Measurements from ENCODE around the gene SCN8A.
"Not testable (repeated sequence)": the region's sequence is repeated elsewhere in the genome, so short reads cannot be mapped to it uniquely, and the experiment has no call there.

Gene SCN8A

DNA sequence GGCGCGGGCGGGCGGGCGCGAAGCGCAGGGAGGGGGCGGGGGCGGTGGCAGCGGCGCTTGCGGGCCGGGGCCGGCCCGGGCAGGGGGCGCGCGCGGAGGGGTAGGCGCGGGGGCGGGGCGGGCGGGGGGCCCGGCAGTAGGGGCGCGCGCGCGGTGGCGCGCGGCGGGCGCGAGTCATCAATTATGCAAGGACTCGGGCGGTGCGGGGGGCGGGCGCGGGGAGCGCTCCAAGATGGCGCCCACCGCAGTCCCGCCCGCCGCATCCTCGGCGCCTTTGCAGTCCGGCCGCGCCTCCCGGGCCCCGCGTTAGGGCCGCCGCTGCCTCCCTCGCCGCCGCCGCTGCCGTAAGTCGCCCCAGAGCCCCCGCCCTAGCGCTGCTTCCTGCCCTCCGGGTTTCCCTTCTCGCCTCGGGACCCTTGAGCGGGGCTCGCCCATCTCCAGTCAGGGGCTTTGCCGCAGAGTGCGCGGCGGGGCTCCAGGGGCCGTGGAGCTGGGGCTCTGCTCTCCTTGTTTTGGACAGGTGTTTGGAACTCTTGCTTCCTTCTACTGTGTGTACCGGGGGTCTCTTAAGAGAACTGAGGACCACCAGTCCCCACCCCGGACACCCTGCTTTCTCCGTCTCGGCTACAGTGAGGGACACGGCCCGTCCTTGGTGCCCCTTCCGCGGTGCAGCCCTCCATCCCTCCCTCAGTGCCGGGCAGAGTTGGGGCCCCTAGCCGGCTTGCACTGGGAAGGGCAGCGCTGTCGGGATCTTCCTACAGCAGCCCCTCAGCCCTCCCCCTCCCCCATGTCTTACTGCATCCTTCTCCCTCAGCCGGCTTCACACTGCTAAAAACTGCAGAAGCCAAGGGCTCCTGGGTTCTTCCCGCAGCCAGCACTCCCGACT is at the start of gene SCN8A:
TSS of gene SCN8A (plus strand) at position 218 of the 886 bp plus-strand sequence. CDS start 71,585 bp downstream, outside the sequence.
- DNase-seq (ENCODE audit: low read depth in 2 of 2, low spot score in 1 of 2) = peak in 1 of 2 donors; percentile 21

DNA sequence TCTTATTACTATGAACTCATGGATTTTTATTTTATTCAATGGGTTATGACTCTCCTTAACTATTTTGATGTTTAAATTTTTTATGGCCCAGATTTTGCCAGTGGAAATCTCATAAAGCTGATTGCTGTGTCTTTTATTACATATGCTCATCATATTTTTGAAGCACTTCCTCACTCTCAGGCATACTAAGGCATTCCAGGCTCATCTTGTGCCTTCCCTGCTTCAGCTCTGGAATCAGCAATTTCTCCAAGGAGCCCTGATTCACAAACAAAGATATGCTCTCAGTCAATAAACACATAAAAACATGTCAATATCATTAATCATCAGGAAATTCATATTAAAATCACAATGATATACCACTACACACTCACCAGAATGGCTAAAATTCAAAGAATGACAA is 44.9 kb upstream of the SCN8A start:
- no peak for DNase-seq (ENCODE audit: low read depth in 2 of 2, low spot score in 1 of 2)

DNA sequence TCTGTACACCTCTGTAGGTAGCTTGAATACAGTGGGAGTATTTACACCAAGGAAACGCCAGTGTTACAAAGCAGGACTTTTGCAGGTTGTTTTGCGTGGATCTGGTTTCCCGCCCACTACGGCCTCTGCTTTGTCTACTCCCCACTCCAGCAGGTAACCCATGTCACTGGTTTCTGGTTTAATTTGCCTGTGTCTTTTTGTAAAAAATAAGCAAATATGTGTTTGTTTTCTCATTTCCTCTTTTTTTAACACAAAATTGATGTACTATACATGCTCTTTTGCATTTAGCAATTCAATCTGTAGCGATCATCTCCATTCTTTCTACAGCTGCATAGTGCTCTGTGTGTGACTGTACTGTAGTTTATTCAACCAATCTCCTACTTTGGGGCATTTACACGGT is 43.4 kb upstream of the SCN8A start:
- DNase-seq (ENCODE audit: low read depth in 2 of 2, low spot score in 1 of 2) = no peak

- no peak for DNase-seq (ENCODE audit: low read depth in 2 of 2, low spot score in 1 of 2)
These were observed 42.8 kb upstream of the SCN8A start for GRCh38 chr12:51548241-51548640.

GRCh38 chr12:51549637-51550036 is 41.4 kb upstream of the SCN8A start:
- no peak for DNase-seq (ENCODE audit: low read depth in 2 of 2, low spot score in 1 of 2)

DNA sequence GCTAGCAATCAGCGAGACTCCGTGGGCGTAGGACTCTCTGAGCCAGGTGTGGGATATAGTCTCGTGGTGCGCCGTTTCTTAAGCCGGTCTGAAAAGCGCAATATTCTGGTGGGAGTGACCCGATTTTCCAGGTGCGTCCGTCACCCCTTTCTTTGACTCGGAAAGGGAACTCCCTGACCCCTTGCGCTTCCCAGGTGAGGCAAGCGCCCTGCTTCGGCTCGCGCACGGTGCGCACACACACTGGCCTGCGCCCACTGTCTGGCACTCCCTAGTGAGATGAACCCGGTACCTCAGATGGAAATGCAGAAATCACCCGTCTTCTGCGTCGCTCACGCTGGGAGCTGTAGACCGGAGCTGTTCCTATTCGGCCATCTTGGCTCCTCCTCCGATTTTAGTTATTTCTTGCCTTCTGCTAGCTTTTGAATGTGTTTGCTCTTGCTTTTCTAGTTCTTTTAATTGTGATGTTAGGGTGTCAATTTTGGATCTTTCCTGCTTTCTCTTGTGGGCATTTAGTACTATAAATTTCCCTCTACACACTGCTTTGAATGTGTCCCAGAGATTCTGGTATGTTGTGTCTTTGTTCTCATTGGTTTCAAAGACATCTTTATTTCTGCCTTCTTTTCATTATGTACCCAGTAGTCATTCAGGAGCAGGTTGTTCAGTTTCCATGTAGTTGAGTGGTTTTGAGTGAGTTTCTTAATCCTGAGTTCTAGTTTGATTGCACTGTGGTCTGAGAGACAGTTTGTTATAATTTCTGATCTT is 22.6 kb upstream of the SCN8A start:
- DNase-seq (ENCODE audit: low read depth in 2 of 2, low spot score in 1 of 2) = not testable (repeated sequence)

- no peak for DNase-seq (ENCODE audit: low read depth in 2 of 2, low spot score in 1 of 2)
These were observed 11.6 kb upstream of the SCN8A start for GRCh38 chr12:51579321-51579850.

DNA sequence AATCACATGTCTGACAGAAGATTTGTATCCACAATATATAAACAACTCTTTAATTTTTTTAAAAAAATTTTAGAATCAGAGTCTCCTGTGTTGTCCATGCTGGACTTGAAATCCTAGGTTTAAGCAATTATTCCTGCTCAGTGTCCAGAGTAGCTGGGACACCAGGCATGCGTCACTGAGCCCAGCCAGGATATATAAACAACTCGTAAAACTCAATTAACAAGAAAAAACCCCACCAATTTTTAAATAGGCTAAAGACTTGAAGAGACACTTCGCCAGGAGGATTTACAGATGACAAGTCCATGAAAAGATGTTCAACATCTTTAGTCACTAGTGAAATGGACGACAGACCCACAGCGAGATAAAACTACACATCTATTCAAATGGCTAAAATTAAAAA is 2.0 kb upstream of the SCN8A start:
- DNase-seq (ENCODE audit: low read depth in 2 of 2, low spot score in 1 of 2) = no peak

DNA sequence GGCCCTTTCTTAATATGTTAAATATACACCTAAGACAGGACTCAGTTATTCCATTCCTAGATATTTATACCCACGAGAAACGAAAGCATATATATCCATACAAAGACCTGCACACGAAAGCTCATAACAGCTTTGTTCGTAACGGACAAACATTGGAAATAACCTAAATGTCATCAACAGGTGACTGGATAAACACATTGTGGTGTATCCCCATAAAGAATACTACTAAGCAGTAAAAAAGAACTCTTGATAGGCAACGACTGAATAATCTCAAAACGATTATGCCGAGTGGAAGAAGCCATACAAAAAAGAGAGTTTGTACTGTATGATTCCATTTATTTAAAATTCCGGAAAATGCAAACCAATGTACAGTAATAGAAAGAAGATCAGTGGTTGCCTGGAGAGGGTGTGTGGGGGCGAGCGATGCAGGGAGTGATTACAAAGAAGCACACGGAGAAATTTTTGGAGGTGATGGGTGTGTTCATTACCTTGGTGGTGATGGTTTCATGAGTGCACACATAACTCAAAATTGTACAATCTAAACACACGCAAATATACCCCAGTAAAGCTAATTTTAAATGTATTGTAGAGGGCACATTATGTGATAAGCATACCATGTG is 1.4 kb upstream of the SCN8A start:
- DNase-seq (ENCODE audit: low read depth in 2 of 2, low spot score in 1 of 2) = no peak

- DNase-seq (ENCODE audit: low read depth in 2 of 2, low spot score in 1 of 2) = peak; percentile 56 to 60
These were observed 552 bp upstream of the SCN8A start for GRCh38 chr12:51590347-51591015.

DNA sequence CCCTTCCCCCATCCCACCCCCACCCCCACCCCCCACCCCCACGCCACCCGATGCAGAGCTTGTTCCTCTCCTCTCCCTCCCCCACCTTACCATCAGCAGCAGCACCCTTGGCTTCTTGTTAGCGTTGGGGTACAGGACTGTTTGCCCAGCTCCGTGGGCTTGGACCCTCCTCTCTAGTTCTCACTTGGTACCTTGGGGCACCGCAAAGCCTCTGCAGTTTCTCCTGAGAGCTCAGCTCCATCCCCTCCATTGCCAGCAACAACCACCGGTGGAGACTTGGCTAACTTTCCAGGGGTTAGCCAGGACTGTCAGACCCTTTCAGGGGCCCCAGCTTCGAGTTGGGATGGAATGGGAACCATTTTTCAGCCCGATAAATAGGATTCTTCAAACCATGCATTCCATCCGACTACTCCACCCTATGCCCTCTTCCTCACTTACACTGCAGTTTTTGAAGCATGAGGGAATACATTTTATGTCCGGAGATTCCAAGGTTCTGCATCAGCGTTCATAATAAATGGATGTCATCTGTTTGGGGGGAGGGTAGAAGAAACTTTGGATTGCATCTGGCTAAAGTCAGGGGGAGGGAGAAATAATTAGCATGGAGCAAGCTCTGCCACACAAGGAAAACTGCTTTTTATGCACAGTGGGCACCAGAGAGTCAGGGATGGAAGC is 1.1 kb downstream of the SCN8A start:
- no peak for DNase-seq (ENCODE audit: low read depth in 2 of 2, low spot score in 1 of 2)

GRCh38 chr12:51593021-51593420 is 2.0 kb downstream of the SCN8A start:
- no peak for DNase-seq (ENCODE audit: low read depth in 2 of 2, low spot score in 1 of 2)

DNA sequence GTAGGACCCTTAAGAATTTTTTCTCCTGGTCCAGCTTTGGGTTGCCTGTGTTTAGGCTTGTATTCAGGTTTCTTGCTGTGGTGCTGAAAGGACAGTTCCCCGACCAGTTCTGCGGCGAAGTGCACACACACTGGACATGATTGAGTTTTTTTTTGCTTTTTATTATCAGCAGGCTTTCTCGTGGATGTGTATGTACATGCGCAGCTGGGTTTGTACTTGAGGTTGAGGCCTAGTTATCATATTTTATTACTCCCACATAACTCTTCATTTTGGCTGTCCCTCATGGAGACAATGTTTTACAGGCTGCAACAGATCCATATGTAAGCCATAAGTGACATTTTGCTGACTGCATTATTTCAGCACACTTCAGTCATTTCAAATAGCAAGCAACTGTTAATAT is 2.5 kb downstream of the SCN8A start:
- DNase-seq (ENCODE audit: low read depth in 2 of 2, low spot score in 1 of 2) = no peak

DNA sequence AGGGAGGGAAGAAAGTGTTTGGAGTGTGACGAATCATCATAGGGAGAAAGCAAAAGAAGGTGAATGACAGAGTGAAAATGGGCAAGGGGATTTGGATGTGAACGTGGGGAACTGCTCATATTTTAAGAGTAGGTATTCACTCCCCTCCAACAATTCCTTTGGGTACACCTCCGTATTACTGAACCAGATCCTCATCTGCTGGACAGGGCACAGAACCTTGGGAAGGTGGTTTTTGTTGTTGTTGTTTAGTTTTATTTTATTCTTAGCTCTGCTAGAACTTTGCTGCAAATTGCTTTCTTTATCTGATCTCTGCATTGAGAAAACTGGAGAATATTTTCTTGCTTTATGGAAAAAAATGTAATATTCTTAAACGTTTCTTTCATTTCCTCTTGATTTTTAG is 7.1 kb downstream of the SCN8A start:
- no peak for DNase-seq (ENCODE audit: low read depth in 2 of 2, low spot score in 1 of 2)

DNA sequence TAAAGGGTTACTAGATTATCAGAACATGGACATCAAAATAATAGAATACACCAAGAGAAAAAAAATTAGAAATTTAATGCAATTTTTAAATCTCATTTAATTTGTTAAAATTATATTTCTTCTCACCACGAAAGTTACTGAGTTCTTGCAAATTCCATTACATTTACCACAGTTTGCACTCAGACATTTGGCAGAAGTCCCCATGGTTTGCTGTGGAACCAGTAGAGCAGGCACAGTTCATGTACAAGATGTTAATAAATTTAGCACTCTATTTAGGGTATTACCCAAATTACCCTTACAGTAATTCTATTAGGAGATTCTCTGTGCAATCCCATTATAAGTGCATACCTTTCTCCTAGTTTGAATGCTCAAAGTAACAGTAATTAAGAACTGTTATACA is 9.7 kb downstream of the SCN8A start:
- DNase-seq (ENCODE audit: low read depth in 2 of 2, low spot score in 1 of 2) = no peak

DNA sequence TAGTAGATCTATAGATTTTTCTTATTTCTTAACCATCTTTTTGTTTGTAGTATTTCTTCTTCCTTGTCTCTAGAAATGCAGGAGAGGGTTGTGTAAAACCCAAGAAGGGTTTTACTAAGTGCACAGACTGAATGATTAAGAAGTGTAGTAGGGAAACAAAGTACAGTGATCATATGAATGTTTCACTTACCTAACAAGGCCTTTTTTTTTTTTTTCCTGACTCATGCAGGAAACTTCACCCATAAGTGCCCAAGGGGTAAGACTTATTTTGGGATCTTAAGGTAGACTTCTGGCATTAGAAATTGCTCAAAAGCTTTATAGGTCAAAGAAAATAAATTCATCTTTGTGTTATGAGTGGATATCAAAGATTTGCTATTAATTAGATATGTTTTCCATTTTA is 10.2 kb downstream of the SCN8A start:
- DNase-seq (ENCODE audit: low read depth in 2 of 2, low spot score in 1 of 2) = no peak

DNA sequence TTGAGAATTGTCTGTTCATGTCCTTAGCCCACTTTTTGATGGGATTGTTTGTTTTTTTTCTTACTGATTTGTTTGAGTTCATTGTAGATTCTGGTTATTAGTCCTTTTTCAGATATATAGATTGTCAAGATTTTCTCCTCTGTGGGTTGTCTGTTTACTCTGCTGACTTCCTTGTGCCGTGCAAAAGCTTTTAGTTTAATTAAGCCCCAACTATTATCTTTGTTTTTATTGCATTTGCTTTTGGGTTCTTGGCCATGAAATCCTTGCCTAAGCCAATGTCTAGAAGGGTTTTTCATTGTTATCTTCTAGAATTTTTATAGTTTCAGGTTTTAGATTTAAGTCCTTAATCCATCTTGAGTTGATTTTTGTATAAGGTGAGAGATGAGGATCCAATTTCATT is 14.9 kb downstream of the SCN8A start:
- DNase-seq (ENCODE audit: low read depth in 2 of 2, low spot score in 1 of 2) = not testable (repeated sequence)

DNA sequence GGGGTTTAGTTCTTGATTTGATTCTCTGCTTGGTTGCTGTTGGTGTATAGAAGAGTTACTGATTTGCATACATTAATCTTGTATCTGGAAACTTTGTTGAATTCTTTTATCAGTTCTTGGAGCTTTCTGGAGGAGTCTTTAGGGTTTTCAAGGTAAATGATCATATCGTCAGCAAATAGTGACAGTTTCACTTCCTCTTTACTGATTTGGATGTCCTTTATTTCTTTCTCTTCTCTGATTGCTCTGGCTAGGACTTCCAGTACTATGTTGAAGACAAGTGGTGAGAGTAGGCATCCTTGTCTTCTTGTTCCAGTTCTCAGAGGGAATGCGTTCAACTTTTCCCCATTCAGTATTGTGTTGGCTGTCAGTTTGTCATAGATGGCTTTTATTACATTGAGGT is 16.2 kb downstream of the SCN8A start:
- not testable (repeated sequence) for DNase-seq (ENCODE audit: low read depth in 2 of 2, low spot score in 1 of 2)

DNA sequence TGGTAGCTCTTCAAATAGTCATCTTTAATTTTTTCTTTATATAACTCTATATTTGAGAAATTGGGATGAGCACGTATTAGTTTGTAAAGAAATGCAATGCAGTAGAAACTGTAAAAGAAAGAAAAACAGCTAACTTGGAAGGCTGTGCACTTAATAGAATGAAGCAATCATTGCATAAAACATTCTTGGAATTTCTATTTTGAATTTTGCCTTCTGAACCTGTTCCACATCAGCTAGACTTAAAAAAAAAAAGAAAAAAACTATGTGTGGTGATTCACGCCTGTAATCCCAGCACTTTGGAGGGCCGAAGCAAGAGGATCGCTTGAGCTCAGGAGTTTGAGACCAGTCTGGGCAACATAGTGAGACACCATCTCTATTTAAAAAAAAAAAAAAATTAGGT is 29.4 kb downstream of the SCN8A start:
- no peak for DNase-seq (ENCODE audit: low read depth in 2 of 2, low spot score in 1 of 2)

DNA sequence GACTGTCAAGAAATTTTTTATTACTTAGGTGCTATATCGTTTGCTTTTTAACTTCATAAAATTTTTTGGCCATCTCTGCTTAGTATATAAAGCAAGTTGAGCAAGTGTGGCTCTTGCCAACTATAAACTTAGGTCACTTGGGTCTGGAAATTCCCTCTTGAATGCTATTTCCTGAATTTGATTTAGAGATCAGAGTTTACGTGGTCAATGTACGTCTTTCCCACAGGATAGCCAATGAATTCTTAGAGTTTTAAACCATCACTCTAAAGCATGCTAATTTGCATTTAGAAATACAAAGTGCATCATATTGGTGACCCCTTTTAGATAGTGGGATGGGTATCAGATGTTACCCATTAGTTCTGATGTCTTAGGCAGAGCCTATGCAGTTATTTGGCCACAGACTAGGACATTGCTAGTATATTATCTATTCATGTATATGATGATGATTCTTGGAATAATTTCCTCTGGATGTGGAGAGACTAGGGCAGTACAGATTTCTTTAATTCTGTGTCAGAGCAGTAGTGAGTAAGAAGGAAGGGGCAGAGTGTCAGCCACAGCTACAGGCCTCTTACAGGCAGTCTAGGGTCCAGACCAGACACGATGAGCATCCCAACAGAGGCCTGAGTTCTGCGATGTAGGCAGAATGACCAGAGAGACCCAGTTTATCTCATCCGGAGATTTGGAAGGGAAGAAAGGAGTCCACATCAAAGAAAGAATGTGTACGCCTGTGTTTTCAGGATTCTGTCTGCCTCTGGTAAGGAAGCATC is 30.3 kb downstream of the SCN8A start:
- DNase-seq (ENCODE audit: low read depth in 2 of 2, low spot score in 1 of 2) = no peak

Measured in stimulated activated CD8-positive, alpha-beta memory T cell treated with anti-CD3 and anti-CD28 coated beads, Interleukin-4, amount 100 ng/mL, for 4 hours (primary cell).